ENCODE results near the gene FOSB.
A peak's percentile ranks its signal among the peaks of the same experiment; 100 is the strongest.
"Not testable (repeated sequence)": the region's sequence is repeated elsewhere in the genome, so short reads cannot be mapped to it uniquely, and the experiment has no call there.

The FOSB gene

GRCh38 chr19:45506246-45506988 is 38.6 kb downstream of the FOSB start:
- peak; percentile 91 for DNase-seq (ENCODE audit: low spot score)

GRCh38 chr19:45506989-45507871 is 39.4 kb downstream of the FOSB start, which contains the start of gene VASP:
VASP (plus strand) TSS chr19:45507479; CDS start chr19:45507772, 293 bp downstream.
- DNase-seq (ENCODE audit: low spot score) = peak; percentile 87

GRCh38 chr19:45507872-45508416 is 40.1 kb downstream of the FOSB start:
- DNase-seq (ENCODE audit: low spot score) = peak; percentile 66

GRCh38 chr19:45508417-45508860 is 40.6 kb downstream of the FOSB start:
- DNase-seq (ENCODE audit: low spot score) = peak; percentile 49

GRCh38 chr19:45508861-45509691 is 41.3 kb downstream of the FOSB start:
- peak; percentile 92 for DNase-seq (ENCODE audit: low spot score)

- no peak for DNase-seq (ENCODE audit: low spot score)
Observed at GRCh38 chr19:45509692-45510015, 41.9 kb downstream of the FOSB start.

GRCh38 chr19:45510352-45510751 is 42.6 kb downstream of the FOSB start:
- not testable (repeated sequence) for DNase-seq (ENCODE audit: low spot score)

- DNase-seq (ENCODE audit: low spot score) = no peak
Observed at GRCh38 chr19:45511074-45511473, 43.3 kb downstream of the FOSB start.

- DNase-seq (ENCODE audit: low spot score) = no peak
Observed at GRCh38 chr19:45512881-45513483, 45.2 kb downstream of the FOSB start.

- DNase-seq (ENCODE audit: low spot score) = no peak
Observed at GRCh38 chr19:45514376-45515051, 46.7 kb downstream of the FOSB start.

GRCh38 chr19:45515081-45515624 is 47.4 kb downstream of the FOSB start:
- DNase-seq (ENCODE audit: low spot score) = no peak

- DNase-seq (ENCODE audit: low spot score) = no peak
Observed at GRCh38 chr19:45515807-45516401, 48.1 kb downstream of the FOSB start.

- DNase-seq (ENCODE audit: low spot score) = no peak
Observed at GRCh38 chr19:45517238-45517637, 49.4 kb downstream of the FOSB start.

GRCh38 chr19:45517641-45518468 is 50.1 kb downstream of the FOSB start:
- DNase-seq (ENCODE audit: low spot score) = no peak

- no peak for DNase-seq (ENCODE audit: low spot score)
Observed at GRCh38 chr19:45518469-45518826, 50.7 kb downstream of the FOSB start.

GRCh38 chr19:45522010-45522941 is 54.5 kb downstream of the FOSB start:
- DNase-seq (ENCODE audit: low spot score) = no peak

- DNase-seq (ENCODE audit: low spot score) = peak; percentile 90
Observed at GRCh38 chr19:45523642-45524256, 56.0 kb downstream of the FOSB start.
